GM23338 (cell line): ENCODE data around the gene PPP1R9A. TPM values are rescaled to one million over a fixed set of nuclear protein-coding genes. Genes with fewer than 3 reads are reported as not detected.

Experiments
- ATAC-seq: fragments of 200-7000 bp; cut with Tn5 transposase; 3 replicates; pipeline ENCODE4 v1.9.1; 2020
- DNase-seq: peaks from one replicate; pipeline ENCODE4 v3.0.0-alpha.2; 2015; ENCODE audit warnings: low spot score
- H2AFZ ChIP-seq: fragments of 200-600 bp; sonication (generic); 2 replicates; pipeline ENCODE4 v1.8.0; 2016; ENCODE audit warnings: antibody characterized with exemption, mild to moderate bottlenecking, moderate library complexity
- H3F3A ChIP-seq: fragments of 200-600 bp; sonication (generic); replicated peaks from 2 replicates; pipeline ENCODE4 v1.8.0; 2017; ENCODE audit warnings: antibody characterized with exemption, mixed run types, low read depth
- H3K27ac ChIP-seq: fragments of 200-600 bp; sonication (generic); 2 replicates; pipeline ENCODE4 v1.6.1; 2016; ENCODE audit warnings: low read depth
- H3K27me3 ChIP-seq: fragments of 200-600 bp; sonication (generic); 2 replicates; pipeline ENCODE4 v1.8.0; 2016; ENCODE audit warnings: mild to moderate bottlenecking, mixed run types, moderate library complexity; ENCODE audit not compliant: insufficient read depth
- H3K36me3 ChIP-seq: fragments of 200-600 bp; sonication (generic); 2 replicates; pipeline ENCODE4 v1.8.0; 2016; ENCODE audit warnings: mild to moderate bottlenecking; ENCODE audit not compliant: insufficient read depth
- H3K4me1 ChIP-seq: fragments of 200-600 bp; sonication (generic); 2 replicates; pipeline ENCODE4 v1.8.0; 2016; ENCODE audit warnings: mild to moderate bottlenecking, moderate library complexity; ENCODE audit not compliant: insufficient read depth
- H3K4me2 ChIP-seq: fragments of 200-600 bp; sonication (generic); 2 replicates; pipeline ENCODE4 v1.7.1; 2017; ENCODE audit warnings: mixed run types
- H3K4me3 ChIP-seq: fragments of 200-600 bp; sonication (generic); 2 replicates; pipeline ENCODE4 v1.6.1; 2016; ENCODE audit warnings: mixed run types
- H3K79me2 ChIP-seq: fragments of 200-600 bp; sonication (generic); replicated peaks from 2 replicates; pipeline ENCODE4 v1.8.0; 2017; ENCODE audit warnings: mild to moderate bottlenecking; ENCODE audit not compliant: insufficient read depth
- H3K9me2 ChIP-seq: fragments of 200-600 bp; sonication (generic); 2 replicates; pipeline ENCODE4 v1.8.0; 2017; ENCODE audit not compliant: insufficient read depth
- H4K20me1 ChIP-seq: fragments of 200-600 bp; sonication (generic); replicated peaks from 2 replicates; pipeline ENCODE4 v1.8.0; 2017; ENCODE audit warnings: mild to moderate bottlenecking; ENCODE audit not compliant: insufficient read depth
- H3K27ac Mint-ChIP-seq: 2 replicates; pipeline ENCODE4 v1.8.0; 2020; ENCODE audit warnings: inconsistent platforms, mild to moderate bottlenecking, moderate library complexity, mixed read lengths
- H3K27me3 Mint-ChIP-seq: 3 replicates; pipeline ENCODE4 v1.8.0; 2022; ENCODE audit warnings: low read depth, mild to moderate bottlenecking, moderate library complexity, mixed read lengths, inconsistent platforms; ENCODE audit not compliant: insufficient read depth, poor library complexity
- H3K36me3 Mint-ChIP-seq: 3 replicates; pipeline ENCODE4 v1.8.0; 2021; ENCODE audit warnings: low read depth, mild to moderate bottlenecking, inconsistent platforms, moderate library complexity, mixed read lengths
- H3K4me1 Mint-ChIP-seq: 3 replicates; pipeline ENCODE4 v1.8.0; 2020; ENCODE audit warnings: mild to moderate bottlenecking, inconsistent platforms, mixed read lengths
- H3K4me3 Mint-ChIP-seq: 3 replicates; pipeline ENCODE4 v1.8.0; 2021; ENCODE audit warnings: moderate library complexity, mild to moderate bottlenecking, inconsistent platforms, mixed read lengths
- H3K9me3 Mint-ChIP-seq: 3 replicates; pipeline ENCODE4 v1.8.0; 2020; ENCODE audit warnings: moderate library complexity, mild to moderate bottlenecking, inconsistent platforms, mixed read lengths
- CREB1 ChIP-seq: fragments of 250-450 bp; sonication (Bioruptor Pico); IDR thresholded peaks from 2 replicates; pipeline ENCODE4 v1.5.0; 2020; ENCODE audit warnings: low read depth, mild to moderate bottlenecking, moderate library complexity
- CTCF ChIP-seq, 2 experiments: fragments of 200-600 bp in 1 of 2; sonication (generic) in 1 of 2; conservative IDR thresholded peaks; 2 replicates each; pipeline versions ENCODE4 v1.5.1 to v1.6.1; 2016 to 2017; ENCODE audit warnings: antibody characterized with exemption in 2 of 2, low read depth in 2 of 2, mild to moderate bottlenecking in 2 of 2, moderate library complexity in 1 of 2
- EZH2 ChIP-seq: fragments of 200-600 bp; sonication (generic); IDR thresholded peaks from one replicate; pipeline ENCODE4 v1.8.0; 2017; ENCODE audit warnings: antibody characterized with exemption, mild to moderate bottlenecking, low read depth; ENCODE audit not compliant: unreplicated experiment
- EZH2phosphoT487 ChIP-seq: fragments of 200-600 bp; sonication (generic); IDR thresholded peaks from one replicate; pipeline ENCODE4 v1.8.1; 2018; ENCODE audit warnings: antibody characterized with exemption; ENCODE audit not compliant: unreplicated experiment
- JUNB ChIP-seq: IDR thresholded peaks from one replicate; pipeline ENCODE4 v1.6.1; 2016; ENCODE audit warnings: antibody characterized with exemption; ENCODE audit not compliant: unreplicated experiment
- NANOG ChIP-seq: IDR thresholded peaks from 2 replicates; pipeline ENCODE4 v1.6.1; 2016; ENCODE audit warnings: antibody characterized with exemption, borderline replicate concordance
- POLR2AphosphoS5 ChIP-seq: IDR thresholded peaks from 2 replicates; pipeline ENCODE4 v1.6.1; 2016; ENCODE audit warnings: antibody characterized with exemption, low read depth
- REST ChIP-seq: IDR thresholded peaks from one replicate; pipeline ENCODE4 v1.6.1; 2018; ENCODE audit warnings: antibody characterized with exemption; ENCODE audit not compliant: unreplicated experiment
- STAT1 ChIP-seq: IDR thresholded peaks from one replicate; pipeline ENCODE4 v1.6.1; 2016; ENCODE audit warnings: antibody characterized with exemption; ENCODE audit not compliant: unreplicated experiment
- ZNF114 ChIP-seq: fragments of 250-450 bp; sonication (Bioruptor Pico); IDR thresholded peaks from 2 replicates; pipeline ENCODE4 v1.5.0; 2020; ENCODE audit warnings: mild to moderate bottlenecking, moderate library complexity
- ZNF331 ChIP-seq: fragments of 250-450 bp; sonication (Bioruptor Pico); IDR thresholded peaks from 2 replicates; pipeline ENCODE4 v1.5.0; 2020; ENCODE audit warnings: low read depth, mild to moderate bottlenecking, moderate library complexity
- ZNF462 ChIP-seq: fragments of 250-450 bp; sonication (Bioruptor Pico); IDR thresholded peaks from 2 replicates; pipeline ENCODE4 v1.5.0; 2020; ENCODE audit warnings: mild to moderate bottlenecking, moderate library complexity
- polyA plus RNA-seq: library from polyadenylated mRNA; unstranded; fragments of >200 nt; fragmentation: Nextera tagmentation; extraction: Ambion mirVana; gene quantifications from 2 replicates; pipeline ENCODE4 v1.2.1, GENCODE V29; 2016
- total RNA-seq: library from RNA; depleted of rRNA; stranded (reverse); fragments of >200 nt; shearing (Covaris generic); gene quantifications from 2 replicates; pipeline ENCODE4 v1.2.3, GENCODE V29; 2014
- TF ChIP-seq, protein P1 (sequence below): IDR thresholded peaks from 2 replicates; pipeline ENCODE4 v1.6.1; 2016; ENCODE audit warnings: antibody characterized with exemption

The PPP1R9A gene
- total and polyA plus RNA-seq, 2 experiments from 2014 or later: 10.6 to 31.8 TPM

DNA sequence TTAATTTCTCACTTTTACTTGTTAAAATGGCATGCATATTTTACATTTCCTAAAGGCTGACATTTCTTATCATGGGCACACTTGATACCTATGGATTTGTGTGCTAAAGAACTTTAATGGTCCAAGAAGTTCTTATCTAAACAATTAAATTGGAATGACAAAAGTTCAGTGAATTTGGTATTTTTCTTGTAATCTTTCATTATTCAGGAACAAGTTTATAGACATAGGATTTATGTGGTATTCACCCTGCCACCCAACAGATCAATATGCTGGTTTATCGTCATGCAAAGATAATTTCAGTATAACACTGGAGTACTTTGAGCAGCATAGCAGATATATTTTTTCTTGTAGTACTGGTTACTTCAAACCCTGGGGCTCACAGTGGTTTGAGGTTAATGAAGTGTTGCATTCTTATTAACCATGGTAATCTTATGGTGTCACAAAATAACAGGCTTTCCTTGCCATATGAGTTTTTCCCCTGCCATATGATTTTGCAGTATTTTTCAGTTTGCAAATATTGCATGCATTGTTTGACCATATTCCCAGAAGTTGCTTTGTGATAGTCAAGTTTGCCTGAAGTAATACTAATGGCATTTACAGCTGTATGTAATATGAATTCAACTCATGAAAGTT, 148.8 kb downstream of the PPP1R9A start:
- no peak for TF ChIP-seq EZH2phosphoT487
- no peak for TF ChIP-seq REST
- no peak for TF ChIP-seq ZNF462
- no peak for TF ChIP-seq STAT1
- TF ChIP-seq NANOG: no peak
- no peak for TF ChIP-seq CREB1 (CRISPR knock-in tag)
- no peak for TF ChIP-seq POLR2AphosphoS5
- no peak for TF ChIP-seq EZH2
- no peak for TF ChIP-seq ZNF331 (CRISPR knock-in tag)
- no peak for TF ChIP-seq ZNF114 (CRISPR knock-in tag)
- TF ChIP-seq CTCF (conservative IDR thresholded peaks at IDR 0.05; ENCODE audit: low read depth in 2 of 2): no peak
- TF ChIP-seq, protein P1, sequence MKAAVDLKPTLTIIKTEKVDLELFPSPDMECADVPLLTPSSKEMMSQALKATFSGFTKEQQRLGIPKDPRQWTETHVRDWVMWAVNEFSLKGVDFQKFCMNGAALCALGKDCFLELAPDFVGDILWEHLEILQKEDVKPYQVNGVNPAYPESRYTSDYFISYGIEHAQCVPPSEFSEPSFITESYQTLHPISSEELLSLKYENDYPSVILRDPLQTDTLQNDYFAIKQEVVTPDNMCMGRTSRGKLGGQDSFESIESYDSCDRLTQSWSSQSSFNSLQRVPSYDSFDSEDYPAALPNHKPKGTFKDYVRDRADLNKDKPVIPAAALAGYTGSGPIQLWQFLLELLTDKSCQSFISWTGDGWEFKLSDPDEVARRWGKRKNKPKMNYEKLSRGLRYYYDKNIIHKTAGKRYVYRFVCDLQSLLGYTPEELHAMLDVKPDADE: no peak
- no peak for TF ChIP-seq JUNB
- H3K36me3 ChIP-seq: no peaks in the 10 kb centered on the region
- no peak overlapping the region for H3K4me3 ChIP-seq
- H3K9me2 ChIP-seq: no peaks in the 10 kb centered on the region; the same call in 1 of the 2 replicates
- no peak overlapping the region for H2AFZ ChIP-seq
- H3K27ac ChIP-seq: no peak overlapping the region
- H3K79me2 ChIP-seq: peaks cover 12% of the 10 kb centered on the region
- no peaks in the 10 kb centered on the region for H3K27me3 ChIP-seq
- no peaks in the 10 kb centered on the region for H4K20me1 ChIP-seq
- Mint-ChIP-seq H3K27me3 (no peaks in the 10 kb centered on the region), H3K9me3 (no peaks in the 10 kb centered on the region), H3K4me1 (peaks cover 10% of the 10 kb centered on the region; the same call in 2 of the 3 replicates), H3K36me3 (no peaks in the 10 kb centered on the region; the same call in 2 of the 3 replicates), H3K4me3 (no peak overlapping the region), H3K27ac (no peak overlapping the region)
- DNase-seq (no peak), ATAC-seq (no peak)
- H3K4me2 ChIP-seq: no peak overlapping the region
- no peaks in the 10 kb centered on the region for H3F3A ChIP-seq
- no peaks in the 10 kb centered on the region for H3K4me1 ChIP-seq
